ENCODE data around the gene CRYBA2.

DNA sequence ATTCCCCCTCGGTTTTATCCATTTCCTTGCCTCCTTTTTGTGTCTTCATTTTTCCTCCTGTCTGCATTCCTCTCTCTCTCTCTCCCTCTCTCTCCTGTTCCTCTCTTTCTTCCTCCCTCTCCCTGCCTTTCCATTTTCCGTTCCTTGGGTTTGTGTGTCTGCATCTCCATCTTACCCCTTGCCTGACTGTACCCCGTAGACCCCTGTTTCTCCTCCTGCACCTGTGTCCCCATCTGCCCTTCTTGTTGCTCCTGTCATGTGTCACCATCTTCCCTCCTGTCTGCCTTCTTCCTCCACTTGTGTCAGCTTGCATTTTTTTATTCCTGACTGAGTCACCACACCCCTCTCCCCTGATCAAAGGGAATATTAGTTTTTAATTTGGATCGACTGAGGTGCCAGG lies 32.0 kb downstream of the CRYBA2 start:
- TF ChIP-seq, protein P1, sequence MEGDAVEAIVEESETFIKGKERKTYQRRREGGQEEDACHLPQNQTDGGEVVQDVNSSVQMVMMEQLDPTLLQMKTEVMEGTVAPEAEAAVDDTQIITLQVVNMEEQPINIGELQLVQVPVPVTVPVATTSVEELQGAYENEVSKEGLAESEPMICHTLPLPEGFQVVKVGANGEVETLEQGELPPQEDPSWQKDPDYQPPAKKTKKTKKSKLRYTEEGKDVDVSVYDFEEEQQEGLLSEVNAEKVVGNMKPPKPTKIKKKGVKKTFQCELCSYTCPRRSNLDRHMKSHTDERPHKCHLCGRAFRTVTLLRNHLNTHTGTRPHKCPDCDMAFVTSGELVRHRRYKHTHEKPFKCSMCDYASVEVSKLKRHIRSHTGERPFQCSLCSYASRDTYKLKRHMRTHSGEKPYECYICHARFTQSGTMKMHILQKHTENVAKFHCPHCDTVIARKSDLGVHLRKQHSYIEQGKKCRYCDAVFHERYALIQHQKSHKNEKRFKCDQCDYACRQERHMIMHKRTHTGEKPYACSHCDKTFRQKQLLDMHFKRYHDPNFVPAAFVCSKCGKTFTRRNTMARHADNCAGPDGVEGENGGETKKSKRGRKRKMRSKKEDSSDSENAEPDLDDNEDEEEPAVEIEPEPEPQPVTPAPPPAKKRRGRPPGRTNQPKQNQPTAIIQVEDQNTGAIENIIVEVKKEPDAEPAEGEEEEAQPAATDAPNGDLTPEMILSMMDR (conservative IDR thresholded peaks at IDR 0.05), result no peak
- no peak for TF ChIP-seq EZH2 (IDR thresholded peaks at IDR 0.05; ENCODE audit: low read depth)
